Right hindlimb (tissue), 1 donor: ENCODE measurements around the gene CTNND2.

Experiments
- DNase-seq: peaks from one replicate; pipeline ENCODE4 v3.0.0-alpha.2; 2018

The CTNND2 gene

GRCh38 chr5:11511878-11512277 lies 392.4 kb downstream of the CTNND2 start:
- no peak for DNase-seq

- DNase-seq = no peak
Observed at GRCh38 chr5:11510889-11511288, 393.4 kb downstream of the CTNND2 start.

- no peak for DNase-seq
Observed at GRCh38 chr5:11509793-11510192, 394.5 kb downstream of the CTNND2 start.

GRCh38 chr5:11507156-11507910 lies 396.9 kb downstream of the CTNND2 start:
- DNase-seq = no peak

GRCh38 chr5:11504886-11505193 lies 399.4 kb downstream of the CTNND2 start:
- DNase-seq = no peak

- DNase-seq = no peak
Observed at GRCh38 chr5:11504065-11504885, 400.0 kb downstream of the CTNND2 start.

GRCh38 chr5:11502783-11503182 lies 401.5 kb downstream of the CTNND2 start:
- DNase-seq = no peak

GRCh38 chr5:11497651-11498050 lies 406.6 kb downstream of the CTNND2 start:
- no peak for DNase-seq

GRCh38 chr5:11496137-11496719 lies 408.0 kb downstream of the CTNND2 start:
- no peak for DNase-seq

GRCh38 chr5:11494340-11494739 lies 409.9 kb downstream of the CTNND2 start:
- DNase-seq = no peak

GRCh38 chr5:11491404-11492075 lies 412.7 kb downstream of the CTNND2 start:
- DNase-seq = no peak

GRCh38 chr5:11483630-11484029 lies 420.6 kb downstream of the CTNND2 start:
- no peak for DNase-seq

GRCh38 chr5:11482011-11482410 lies 422.2 kb downstream of the CTNND2 start:
- no peak for DNase-seq

- DNase-seq = no peak
Observed at GRCh38 chr5:11477786-11478185, 426.5 kb downstream of the CTNND2 start.

GRCh38 chr5:11476866-11477265 lies 427.4 kb downstream of the CTNND2 start:
- no peak for DNase-seq

- DNase-seq = no peak
Observed at GRCh38 chr5:11468334-11469039, 435.8 kb downstream of the CTNND2 start.

GRCh38 chr5:11467588-11467987 lies 436.7 kb downstream of the CTNND2 start:
- DNase-seq = no peak

GRCh38 chr5:11459716-11460115 lies 444.5 kb downstream of the CTNND2 start:
- DNase-seq = no peak

GRCh38 chr5:11455505-11455904 lies 448.7 kb downstream of the CTNND2 start:
- DNase-seq = no peak

- no peak for DNase-seq
Observed at GRCh38 chr5:11452852-11453251, 451.4 kb downstream of the CTNND2 start.

GRCh38 chr5:11449966-11450365 lies 454.3 kb downstream of the CTNND2 start:
- no peak for DNase-seq

GRCh38 chr5:11449217-11449616 lies 455.0 kb downstream of the CTNND2 start:
- no peak for DNase-seq

- DNase-seq = no peak
Observed at GRCh38 chr5:11443831-11444230, 460.4 kb downstream of the CTNND2 start.
